CD14-positive monocyte (primary cell): ENCODE measurements around the gene RRAD. TPM values are rescaled to one million over a fixed set of nuclear protein-coding genes. Genes with fewer than 3 reads are reported as not detected.

ENCODE experiments used
- DNase-seq, 3 donors: peaks; one replicate each; pipeline ENCODE4 v3.0.0-alpha.2; 2011 to 2022
- H2AFZ ChIP-seq: 2 replicates; pipeline ENCODE4 v1.6.0; 2012; ENCODE audit warnings: mild to moderate bottlenecking, low read depth, low read length, inconsistent platforms; ENCODE audit not compliant: insufficient read depth, poor library complexity, severe bottlenecking
- H3K27ac ChIP-seq, 2 donors: 1 replicate in 1 of 2; 2 replicates in 1 of 2; pipeline ENCODE4 v1.5.1; 2012 to 2013; ENCODE audit warnings: low read length in 2 of 2, control low read depth in 1 of 2, inconsistent platforms in 1 of 2, low read depth in 1 of 2, mild to moderate bottlenecking in 1 of 2
- H3K27me3 ChIP-seq, 2 donors: one replicate each; pipeline versions ENCODE4 v1.6.0 to v1.6.1; 2011 to 2013; ENCODE audit warnings: low read length in 2 of 2; ENCODE audit not compliant: control insufficient read depth in 2 of 2, insufficient read depth in 2 of 2
- H3K36me3 ChIP-seq, 2 donors: replicated peaks in 1 of 2; 1 replicate in 1 of 2; 2 replicates in 1 of 2; pipeline versions ENCODE4 v1.5.1 to v1.6.1; 2012 to 2013; ENCODE audit warnings: low read length in 2 of 2, control low read depth in 1 of 2, inconsistent platforms in 1 of 2, mild to moderate bottlenecking in 1 of 2; ENCODE audit not compliant: insufficient read depth in 2 of 2, control insufficient read depth in 1 of 2
- H3K4me1 ChIP-seq, 2 donors: 1 replicate in 1 of 2; 2 replicates in 1 of 2; pipeline versions ENCODE4 v1.5.1 to v1.6.1; 2012 to 2013; ENCODE audit warnings: low read length in 2 of 2, control low read depth in 1 of 2, inconsistent platforms in 1 of 2, mild to moderate bottlenecking in 1 of 2, moderate library complexity in 1 of 2; ENCODE audit not compliant: insufficient read depth in 2 of 2, control insufficient read depth in 1 of 2
- H3K4me2 ChIP-seq: replicated peaks from 2 replicates; pipeline ENCODE3; 2012; ENCODE audit warnings: low read length, moderate library complexity, mild to moderate bottlenecking; ENCODE audit not compliant: poor library complexity, severe bottlenecking; ENCODE audit errors: extremely low read depth
- H3K4me3 ChIP-seq, 3 experiments: fragments of 200-600 bp in 1 of 3; sonication (generic) in 1 of 3; replicated peaks in 1 of 3; 1 replicate in 2 of 3; 2 replicates in 1 of 3; pipeline ENCODE4 v1.5.1; 2011 to 2013; ENCODE audit warnings: low read length in 3 of 3, mild to moderate bottlenecking in 3 of 3, control low read depth in 2 of 3, low read depth in 2 of 3, inconsistent platforms in 1 of 3, moderate library complexity in 1 of 3
- H3K79me2 ChIP-seq: 2 replicates; pipeline ENCODE4 v1.6.0; 2012; ENCODE audit warnings: mild to moderate bottlenecking, control low read depth, inconsistent platforms, low read length, moderate library complexity; ENCODE audit not compliant: insufficient read depth
- H3K9ac ChIP-seq: 2 replicates; pipeline ENCODE4 v1.6.0; 2017; ENCODE audit warnings: low read length, mild to moderate bottlenecking; ENCODE audit not compliant: insufficient read depth, poor library complexity, severe bottlenecking
- H3K9me3 ChIP-seq, 2 donors: replicated peaks in 1 of 2; 1 replicate in 1 of 2; 2 replicates in 1 of 2; pipeline versions ENCODE4 v1.5.1 to v1.6.1; 2012 to 2013; ENCODE audit warnings: low read length in 2 of 2, control low read depth in 1 of 2; ENCODE audit not compliant: control insufficient read depth in 1 of 2, insufficient read depth in 1 of 2
- H4K20me1 ChIP-seq: 2 replicates; pipeline ENCODE4 v1.6.0; 2012; ENCODE audit warnings: mild to moderate bottlenecking, low read length, control low read depth, moderate library complexity; ENCODE audit not compliant: insufficient read depth
- H3K27ac Mint-ChIP-seq, 7 donors: one replicate each; pipeline ENCODE4 v1.8.0; 2020; ENCODE audit warnings: mild to moderate bottlenecking in 7 of 7, mixed read lengths in 7 of 7, moderate library complexity in 6 of 7, inconsistent platforms in 2 of 7
- H3K27me3 Mint-ChIP-seq, 3 donors: one replicate each; pipeline ENCODE4 v1.8.0; 2021 to 2022; ENCODE audit warnings: low read depth in 3 of 3, mild to moderate bottlenecking in 3 of 3, mixed read lengths in 3 of 3, moderate library complexity in 3 of 3, inconsistent platforms in 1 of 3
- H3K36me3 Mint-ChIP-seq, 2 donors: one replicate each; pipeline ENCODE4 v1.8.0; 2020; ENCODE audit warnings: mixed read lengths in 2 of 2, inconsistent platforms in 1 of 2, mild to moderate bottlenecking in 1 of 2
- H3K4me1 Mint-ChIP-seq: one replicate; pipeline ENCODE4 v1.8.0; 2020; ENCODE audit warnings: mild to moderate bottlenecking, mixed read lengths
- H3K4me3 Mint-ChIP-seq, 2 donors: one replicate each; pipeline ENCODE4 v1.8.0; 2020; ENCODE audit warnings: mild to moderate bottlenecking in 2 of 2, mixed read lengths in 2 of 2, moderate library complexity in 1 of 2
- H3K9me3 Mint-ChIP-seq, 7 donors: one replicate each; pipeline ENCODE4 v1.8.0; 2020 to 2022; ENCODE audit warnings: mixed read lengths in 7 of 7, mild to moderate bottlenecking in 6 of 7, moderate library complexity in 6 of 7, inconsistent platforms in 2 of 7
- CTCF ChIP-seq: fragments of 200-600 bp; IDR thresholded peaks from one replicate; pipeline ENCODE4 v1.8.0; 2022; ENCODE audit warnings: antibody characterized with exemption, mild to moderate bottlenecking
- WGBS: methylation state at CpG from one replicate; pipeline ENCODE4 v1.1.5; 2013; ENCODE audit warnings: missing lambda C conversion rate; ENCODE audit not compliant: insufficient coverage; 5-methylcytosine and 5-hydroxymethylcytosine counted together
- intact Hi-C, 2 donors: fragments of 100-400 bp; cut with micrococcal nuclease; formaldehyde crosslinking; loops; one replicate each; pipeline versions ENCODE4 v1.15.0 to v1.15.1; 2023
- polyA plus RNA-seq, 3 donors: library from polyadenylated mRNA; depleted of rRNA in 1 of 3; unstranded in 2 of 3; stranded (reverse) in 1 of 3; fragments of 300-500 nt in 2 of 3; fragments of >200 nt in 1 of 3; fragmentation: Illumina TruSeq in 2 of 3; gene quantifications; 1 replicate in 2 of 3; 2 replicates in 1 of 3; pipeline ENCODE4 v1.2.3, GENCODE V29; 2012 to 2021

The RRAD gene
- polyA plus RNA-seq, 3 donors: 0.42 to 1.9 (median 0.55) TPM

DNA sequence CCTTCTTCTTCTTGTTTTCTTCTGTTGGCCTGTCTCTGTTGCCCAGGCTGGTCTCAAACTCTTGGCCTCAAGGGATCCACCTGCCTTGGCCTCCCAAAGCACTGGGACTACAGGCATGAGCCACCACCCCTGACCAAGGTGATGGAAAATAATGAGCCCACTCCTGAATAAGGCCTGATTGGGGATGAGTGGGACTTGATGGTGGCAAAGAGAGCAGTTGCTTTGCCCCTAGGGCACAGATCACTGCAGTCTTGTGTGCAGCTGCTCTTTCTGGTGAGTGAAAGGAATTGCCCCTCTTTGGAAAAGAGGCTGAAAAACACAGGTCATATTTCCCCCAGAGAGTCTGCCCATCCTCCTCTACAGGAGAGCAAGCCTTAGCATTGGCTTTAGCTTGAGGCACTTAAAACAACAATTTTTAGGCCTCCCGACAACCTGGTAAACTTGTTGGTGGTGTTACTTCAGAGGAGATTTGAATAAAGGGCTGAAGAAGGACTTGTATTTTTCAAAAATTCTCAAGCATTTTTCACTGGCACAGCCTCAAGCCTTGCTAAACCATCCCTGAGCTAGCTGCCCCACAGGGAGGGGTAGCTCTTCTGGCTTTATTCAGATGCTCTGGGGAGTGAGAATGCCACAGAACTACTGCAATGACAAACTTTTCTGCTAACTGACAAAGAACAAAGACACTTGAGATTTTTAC, 51.1 kb downstream of the RRAD start:
- WGBS: no CpG with 5 or more reads among the region's 1 CpG
- H3K4me1 Mint-ChIP-seq: peaks cover 26% of the 10 kb centered on the region
- no peak for DNase-seq
- Histone ChIP-seq H3K4me1 (peaks cover 24 to 37% of the 10 kb centered on the region in 2 donors), H3K27ac (no peak overlapping the region), H3K79me2 (no peaks in the 10 kb centered on the region), H3K4me3 (no peak overlapping the region), H3K27me3 (peaks cover 6 to 59% of the 10 kb centered on the region in 2 donors), H3K4me2 (no peak overlapping the region), H3K9me3 (peaks cover 5 to 7% of the 10 kb centered on the region in 2 donors), H3K36me3 (no peaks in the 10 kb centered on the region), H3K9ac (no peak overlapping the region), H2AFZ (no peak overlapping the region), H4K20me1 (no peaks in the 10 kb centered on the region)
- peak overlapping the region in 1 of 2 donors; percentile 80 for H3K4me3 Mint-ChIP-seq
- intact Hi-C loops: no loop called here
- peaks cover 3 to 12% (median 9%) of the 10 kb centered on the region in 7 donors for H3K9me3 Mint-ChIP-seq
- H3K36me3 Mint-ChIP-seq: peaks cover 0 to 2% of the 10 kb centered on the region in 2 donors
- TF ChIP-seq CTCF: no peak
- peak overlapping the region; percentile 42 to 87 (median 82) for H3K27ac Mint-ChIP-seq
- H3K27me3 Mint-ChIP-seq: peaks cover 62 to 79% (median 65%) of the 10 kb centered on the region in 3 donors

DNA sequence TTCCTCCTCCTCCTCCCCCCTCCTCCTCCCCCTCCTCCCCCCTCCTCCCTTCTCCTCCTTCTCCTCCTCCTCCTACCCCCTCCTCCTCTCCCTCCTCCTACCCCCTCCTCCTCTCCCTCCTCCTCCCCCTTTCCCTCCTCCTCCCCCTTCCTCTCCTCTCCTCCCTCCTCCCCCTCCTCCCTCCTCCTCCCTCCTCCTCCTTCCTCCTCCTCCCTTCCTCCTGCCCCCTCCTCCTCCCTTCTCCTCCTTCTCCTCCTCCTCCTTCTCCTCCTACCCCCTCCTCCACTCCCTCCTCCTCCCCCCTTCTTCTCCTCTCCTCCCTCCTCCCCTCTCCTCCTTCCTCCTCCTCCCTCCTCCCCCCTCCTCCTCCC, 51.7 kb downstream of the RRAD start:
- Mint-ChIP-seq H3K9me3 (peaks cover 3 to 12% (median 9%) of the 10 kb centered on the region in 7 donors), H3K27me3 (peaks cover 58 to 78% (median 64%) of the 10 kb centered on the region in 3 donors), H3K4me1 (peaks cover 26% of the 10 kb centered on the region), H3K27ac (peak overlapping the region in 4 of 7 donors; percentile 24 to 77 (median 73)), H3K4me3 (no peak overlapping the region), H3K36me3 (peaks cover 0 to 2% of the 10 kb centered on the region in 2 donors)
- Histone ChIP-seq H3K36me3 (no peaks in the 10 kb centered on the region), H3K9ac (no peak overlapping the region), H3K27ac (peak overlapping the region in 1 of 2 donors; percentile 31), H4K20me1 (no peaks in the 10 kb centered on the region), H3K79me2 (no peaks in the 10 kb centered on the region), H3K9me3 (peaks cover 5 to 7% of the 10 kb centered on the region in 2 donors), H3K4me2 (no peak overlapping the region), H2AFZ (no peak overlapping the region), H3K4me1 (peaks cover 24 to 36% of the 10 kb centered on the region in 2 donors), H3K4me3 (no peak overlapping the region), H3K27me3 (peaks cover 6 to 58% of the 10 kb centered on the region in 2 donors)
- intact Hi-C loops: no loop called here
- DNase-seq: no peak
- TF ChIP-seq CTCF: no peak
